ENCODE measurements around the gene SLF1. TPM values are rescaled to one million over a fixed set of nuclear protein-coding genes. Genes with fewer than 3 reads are reported as not detected.
A peak's percentile ranks its signal among the peaks of the same experiment; 100 is the strongest.

SLF1 gene
- polyA plus RNA-seq, 1 experiment: 1.3 TPM

- Histone ChIP-seq H3K36me3 (ENCODE audit: control insufficient read depth, insufficient read depth, low read length) (no peaks in the 10 kb centered on the region), H3K4me3 (ENCODE audit: low read depth, low read length) (no peak overlapping the region), H3K27me3 (ENCODE audit: control insufficient read depth, insufficient read depth, low read length) (no peaks in the 10 kb centered on the region)
- no peak for DNase-seq (ENCODE audit: low read depth)
- ChIA-PET POLR2A (interaction anchor here (0.6 kb wide), 1 partner anchor 20 kb away, joined by 3 read pairs; no protein-coding TSS in a partner anchor), CTCF (no interaction called here)
- TF ChIP-seq CTCF (IDR thresholded peaks at IDR 0.05; ENCODE audit: insufficient read depth, low read depth, low read length): no peak
Observed at GRCh38 chr5:94595281-94595840, 23.1 kb upstream of the SLF1 start.

GRCh38 chr5:94613583-94613982 lies 4.9 kb upstream of the SLF1 start:
- Histone ChIP-seq H3K27me3 (ENCODE audit: control insufficient read depth, insufficient read depth, low read length) (no peaks in the 10 kb centered on the region), H3K4me3 (ENCODE audit: low read depth, low read length) (no peak overlapping the region), H3K36me3 (ENCODE audit: control insufficient read depth, insufficient read depth, low read length) (no peaks in the 10 kb centered on the region)
- no peak for DNase-seq (ENCODE audit: low read depth)
- ChIA-PET POLR2A (no interaction called here), CTCF (interaction anchor here (1.3 kb wide), 1 partner anchor 124 kb away, joined by 4 read pairs; no protein-coding TSS in a partner anchor)
- TF ChIP-seq CTCF (IDR thresholded peaks at IDR 0.05; ENCODE audit: insufficient read depth, low read depth, low read length): 0 out of 2 replicates have a peak, but pooled peaks have one; percentile 14

GRCh38 chr5:94614156-94614805 lies 4.2 kb upstream of the SLF1 start:
- ChIA-PET CTCF (interaction anchor here (0.9 to 1.3 kb wide), 2 partner anchors 82 to 124 kb away, joined by 3 to 4 read pairs; no protein-coding TSS in a partner anchor), POLR2A (no interaction called here)
- DNase-seq (ENCODE audit: low read depth): no peak
- Histone ChIP-seq H3K36me3 (ENCODE audit: control insufficient read depth, insufficient read depth, low read length) (no peaks in the 10 kb centered on the region), H3K4me3 (ENCODE audit: low read depth, low read length) (no peak overlapping the region), H3K27me3 (ENCODE audit: control insufficient read depth, insufficient read depth, low read length) (no peaks in the 10 kb centered on the region)
- no peak for TF ChIP-seq CTCF (IDR thresholded peaks at IDR 0.05; ENCODE audit: insufficient read depth, low read depth, low read length)

- Histone ChIP-seq H3K4me3 (ENCODE audit: low read depth, low read length) (no peak overlapping the region), H3K36me3 (ENCODE audit: control insufficient read depth, insufficient read depth, low read length) (no peaks in the 10 kb centered on the region), H3K27me3 (ENCODE audit: control insufficient read depth, insufficient read depth, low read length) (no peaks in the 10 kb centered on the region)
- TF ChIP-seq CTCF (IDR thresholded peaks at IDR 0.05; ENCODE audit: insufficient read depth, low read depth, low read length): no peak
- no peak for DNase-seq (ENCODE audit: low read depth)
- POLR2A ChIA-PET: no interaction called here
- CTCF ChIA-PET: no interaction called here
Observed at GRCh38 chr5:94615862-94616261, 2.6 kb upstream of the SLF1 start.

GRCh38 chr5:94618029-94618492 lies 408 bp upstream of the SLF1 start:
- Histone ChIP-seq H3K4me3 (ENCODE audit: low read depth, low read length) (peak overlapping the region; percentile 75), H3K27me3 (ENCODE audit: control insufficient read depth, insufficient read depth, low read length) (no peaks in the 10 kb centered on the region), H3K36me3 (ENCODE audit: control insufficient read depth, insufficient read depth, low read length) (no peaks in the 10 kb centered on the region)
- ChIA-PET CTCF (interaction anchor here (1.4 kb wide), 1 partner anchor 120 kb away, joined by 3 read pairs; no protein-coding TSS in a partner anchor), POLR2A (interaction anchor here (0.7 kb wide), 1 partner anchor 19 kb away, joined by 3 read pairs; no protein-coding TSS in a partner anchor)
- no peak for TF ChIP-seq CTCF (IDR thresholded peaks at IDR 0.05; ENCODE audit: insufficient read depth, low read depth, low read length)
- peak; percentile 8 for DNase-seq (ENCODE audit: low read depth)

Data from BJ (cell line).